HUDEP-2 (cell line): ENCODE measurements around the gene ARAP1.
A peak's percentile ranks its signal among the peaks of the same experiment; 100 is the strongest.

Experiments
- DNase-seq, 76 experiments: peaks; one replicate each; lab custom pipeline; 2025; ENCODE audit not compliant: unreplicated experiment in 76 of 76; lab: John Stamatoyannopoulos, UW

ARAP1 gene

GRCh38 chr11:72745511-72745910 lies 6.7 kb downstream of the ARAP1 start:
- DNase-seq = no peak

- no peak for DNase-seq
These were observed 7.7 kb downstream of the ARAP1 start for GRCh38 chr11:72744474-72744873.

- no peak for DNase-seq
These were observed 8.6 kb downstream of the ARAP1 start for GRCh38 chr11:72743321-72744221.

- DNase-seq = no peak
These were observed 9.5 kb downstream of the ARAP1 start for GRCh38 chr11:72742513-72743320.

- DNase-seq = no peak
These were observed 10.2 kb downstream of the ARAP1 start for GRCh38 chr11:72741849-72742512.

GRCh38 chr11:72741429-72741833 lies 10.8 kb downstream of the ARAP1 start:
- DNase-seq = no peak

- no peak for DNase-seq
These were observed 11.4 kb downstream of the ARAP1 start for GRCh38 chr11:72740562-72741428.

- DNase-seq = no peak
These were observed 12.2 kb downstream of the ARAP1 start for GRCh38 chr11:72740060-72740424.

GRCh38 chr11:72739240-72740059 lies 12.8 kb downstream of the ARAP1 start:
- DNase-seq = no peak

- no peak for DNase-seq
These were observed 13.7 kb downstream of the ARAP1 start for GRCh38 chr11:72738199-72739141.

GRCh38 chr11:72737336-72737735 lies 14.9 kb downstream of the ARAP1 start:
- no peak for DNase-seq

- DNase-seq = peak in 3 of 76 experiments; percentile 7 to 17 (median 11)
These were observed 15.6 kb downstream of the ARAP1 start for GRCh38 chr11:72736452-72737069.

GRCh38 chr11:72735495-72736027 lies 16.6 kb downstream of the ARAP1 start:
- peak in 1 of 76 experiments; percentile 3 for DNase-seq

- no peak for DNase-seq
These were observed 19.9 kb downstream of the ARAP1 start for GRCh38 chr11:72732329-72732728.

GRCh38 chr11:72730737-72731136 lies 21.5 kb downstream of the ARAP1 start:
- DNase-seq = no peak

- no peak for DNase-seq
These were observed 22.0 kb downstream of the ARAP1 start for GRCh38 chr11:72730243-72730642.

GRCh38 chr11:72727521-72727920 lies 24.7 kb downstream of the ARAP1 start:
- no peak for DNase-seq
